Measurements from ENCODE around the gene POU2AF1.

DNA sequence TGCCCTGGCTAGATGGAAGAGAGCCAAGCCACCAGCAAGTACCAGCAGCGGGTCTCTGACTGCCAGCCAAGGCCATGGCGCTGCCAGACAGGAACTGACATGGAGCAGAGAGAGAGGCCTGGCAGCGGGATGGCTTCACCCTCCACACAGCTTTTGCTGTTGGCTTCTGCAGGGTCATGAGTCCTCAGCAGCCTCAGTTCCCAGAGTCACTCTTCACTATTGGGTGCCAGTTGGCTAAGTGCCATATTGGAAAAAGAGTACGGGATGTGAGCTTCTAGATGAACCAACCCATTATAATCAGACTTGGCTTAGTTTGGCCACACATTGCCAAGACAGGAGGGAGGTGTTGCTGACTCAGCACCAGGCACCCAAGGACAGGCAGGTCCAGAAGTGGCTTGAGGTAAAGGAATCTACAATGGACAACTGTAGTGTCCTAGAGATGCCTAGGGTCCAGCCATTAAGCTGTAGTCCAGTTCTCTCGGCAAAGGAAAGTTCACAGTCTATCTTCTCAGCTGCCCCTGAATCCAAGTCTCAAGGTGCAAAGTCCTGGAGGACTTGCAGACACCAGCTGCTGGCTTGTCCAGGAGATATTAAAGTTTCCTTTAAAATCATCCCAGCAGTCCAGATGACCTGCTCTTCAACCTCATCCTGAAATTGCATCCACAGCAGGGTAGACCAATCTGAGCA, 40.7 kb upstream of the POU2AF1 start:
- TF ChIP-seq, protein P1, sequence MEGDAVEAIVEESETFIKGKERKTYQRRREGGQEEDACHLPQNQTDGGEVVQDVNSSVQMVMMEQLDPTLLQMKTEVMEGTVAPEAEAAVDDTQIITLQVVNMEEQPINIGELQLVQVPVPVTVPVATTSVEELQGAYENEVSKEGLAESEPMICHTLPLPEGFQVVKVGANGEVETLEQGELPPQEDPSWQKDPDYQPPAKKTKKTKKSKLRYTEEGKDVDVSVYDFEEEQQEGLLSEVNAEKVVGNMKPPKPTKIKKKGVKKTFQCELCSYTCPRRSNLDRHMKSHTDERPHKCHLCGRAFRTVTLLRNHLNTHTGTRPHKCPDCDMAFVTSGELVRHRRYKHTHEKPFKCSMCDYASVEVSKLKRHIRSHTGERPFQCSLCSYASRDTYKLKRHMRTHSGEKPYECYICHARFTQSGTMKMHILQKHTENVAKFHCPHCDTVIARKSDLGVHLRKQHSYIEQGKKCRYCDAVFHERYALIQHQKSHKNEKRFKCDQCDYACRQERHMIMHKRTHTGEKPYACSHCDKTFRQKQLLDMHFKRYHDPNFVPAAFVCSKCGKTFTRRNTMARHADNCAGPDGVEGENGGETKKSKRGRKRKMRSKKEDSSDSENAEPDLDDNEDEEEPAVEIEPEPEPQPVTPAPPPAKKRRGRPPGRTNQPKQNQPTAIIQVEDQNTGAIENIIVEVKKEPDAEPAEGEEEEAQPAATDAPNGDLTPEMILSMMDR (IDR thresholded peaks at IDR 0.05): no peak
- no peak for TF ChIP-seq POLR2A (IDR thresholded peaks at IDR 0.05)

Measured in right lobe of liver (tissue), 4 donors.